Tibial nerve (tissue), 4 donors: ENCODE measurements around the gene CMC4.

Experiments used
- EP300 ChIP-seq, 2 donors: sonication (generic); formaldehyde crosslinking; IDR thresholded peaks; one replicate each; pipeline ENCODE4 v1.6.1; 2017; ENCODE audit warnings: antibody characterized with exemption in 2 of 2, mild to moderate bottlenecking in 1 of 2
- POLR2A ChIP-seq, 2 donors: fragments of 450-650 bp; IDR thresholded peaks; one replicate each; pipeline ENCODE4 v1.6.1; 2017; ENCODE audit warnings: antibody characterized with exemption in 2 of 2, mild to moderate bottlenecking in 2 of 2, moderate library complexity in 2 of 2
- TF ChIP-seq, protein P1 (sequence below), 5 experiments: fragments of 200-600 bp in 3 of 5; fragments of 450-650 bp in 2 of 5; sonication (generic) in 3 of 5; IDR thresholded peaks; one replicate each; pipeline ENCODE4 v1.5.1; 2016 to 2019; ENCODE audit warnings: antibody characterized with exemption in 5 of 5, mild to moderate bottlenecking in 3 of 5, moderate library complexity in 2 of 5

DNA sequence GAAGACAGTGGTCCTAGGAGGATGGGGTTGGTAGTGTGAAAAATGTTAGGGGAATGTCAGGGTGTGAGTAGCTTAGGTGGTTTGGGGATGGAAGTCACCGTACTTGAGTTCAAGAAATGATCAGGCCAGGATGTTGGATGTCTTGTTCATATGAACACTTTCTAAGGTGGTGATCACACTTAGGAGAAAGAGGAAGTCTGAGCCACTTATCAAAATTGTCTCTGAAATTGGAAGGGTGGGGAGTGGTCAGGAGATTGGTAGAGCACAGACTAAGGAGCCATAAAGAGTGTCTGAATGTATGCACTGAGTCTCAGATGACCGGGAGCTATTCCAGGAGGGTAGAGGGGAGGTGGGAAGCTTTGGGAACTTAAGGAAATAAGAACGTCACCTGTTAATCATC lies 17.3 kb downstream of the CMC4 start:
- TF ChIP-seq POLR2A (IDR thresholded peaks at IDR 0.05) (no peak), EP300 (IDR thresholded peaks at IDR 0.05) (no peak)
- TF ChIP-seq, protein P1, sequence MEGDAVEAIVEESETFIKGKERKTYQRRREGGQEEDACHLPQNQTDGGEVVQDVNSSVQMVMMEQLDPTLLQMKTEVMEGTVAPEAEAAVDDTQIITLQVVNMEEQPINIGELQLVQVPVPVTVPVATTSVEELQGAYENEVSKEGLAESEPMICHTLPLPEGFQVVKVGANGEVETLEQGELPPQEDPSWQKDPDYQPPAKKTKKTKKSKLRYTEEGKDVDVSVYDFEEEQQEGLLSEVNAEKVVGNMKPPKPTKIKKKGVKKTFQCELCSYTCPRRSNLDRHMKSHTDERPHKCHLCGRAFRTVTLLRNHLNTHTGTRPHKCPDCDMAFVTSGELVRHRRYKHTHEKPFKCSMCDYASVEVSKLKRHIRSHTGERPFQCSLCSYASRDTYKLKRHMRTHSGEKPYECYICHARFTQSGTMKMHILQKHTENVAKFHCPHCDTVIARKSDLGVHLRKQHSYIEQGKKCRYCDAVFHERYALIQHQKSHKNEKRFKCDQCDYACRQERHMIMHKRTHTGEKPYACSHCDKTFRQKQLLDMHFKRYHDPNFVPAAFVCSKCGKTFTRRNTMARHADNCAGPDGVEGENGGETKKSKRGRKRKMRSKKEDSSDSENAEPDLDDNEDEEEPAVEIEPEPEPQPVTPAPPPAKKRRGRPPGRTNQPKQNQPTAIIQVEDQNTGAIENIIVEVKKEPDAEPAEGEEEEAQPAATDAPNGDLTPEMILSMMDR (IDR thresholded peaks at IDR 0.05) = no peak
